ENCODE measurements around the gene BAZ2B.

Gene BAZ2B

GRCh38 chr2:159639712-159640111, 23.4 kb upstream of the BAZ2B start:
- ATAC-seq, result no peak
- TF ChIP-seq PATZ1 (CRISPR knock-in tag; IDR thresholded peaks at IDR 0.05; ENCODE audit: borderline replicate concordance) (no peak), ZNF565 (CRISPR knock-in tag; conservative IDR thresholded peaks at IDR 0.05; ENCODE audit: low read depth) (no peak), ESRRG (CRISPR knock-in tag; IDR thresholded peaks at IDR 0.05) (no peak), GLIS3 (CRISPR knock-in tag; IDR thresholded peaks at IDR 0.05) (no peak), ZC3H10 (CRISPR knock-in tag; IDR thresholded peaks at IDR 0.05) (no peak), ZNF8 (CRISPR knock-in tag; IDR thresholded peaks at IDR 0.05) (no peak), ISL1 (CRISPR knock-in tag; IDR thresholded peaks at IDR 0.05) (no peak), PPARA (CRISPR knock-in tag; IDR thresholded peaks at IDR 0.05; ENCODE audit: borderline replicate concordance) (no peak), POU6F1 (CRISPR knock-in tag; IDR thresholded peaks at IDR 0.05; ENCODE audit: borderline replicate concordance, low read depth) (no peak), ZFP30 (CRISPR knock-in tag; IDR thresholded peaks at IDR 0.05) (no peak)

- ATAC-seq, result no peak
- TF ChIP-seq TSHZ2 (CRISPR knock-in tag; IDR thresholded peaks at IDR 0.05) (no peak), SNAI2 (CRISPR knock-in tag; IDR thresholded peaks at IDR 0.05) (no peak), ESRRG (CRISPR knock-in tag; IDR thresholded peaks at IDR 0.05) (no peak), ZFP30 (CRISPR knock-in tag; IDR thresholded peaks at IDR 0.05) (no peak), ZNF565 (CRISPR knock-in tag; conservative IDR thresholded peaks at IDR 0.05; ENCODE audit: low read depth) (no peak), BACH2 (CRISPR knock-in tag; IDR thresholded peaks at IDR 0.05; ENCODE audit: borderline replicate concordance) (no peak), ISL1 (CRISPR knock-in tag; IDR thresholded peaks at IDR 0.05) (no peak), RARB (CRISPR knock-in tag; IDR thresholded peaks at IDR 0.05) (no peak), ZFP3 (CRISPR knock-in tag; IDR thresholded peaks at IDR 0.05) (no peak), PPARA (CRISPR knock-in tag; IDR thresholded peaks at IDR 0.05; ENCODE audit: borderline replicate concordance) (no peak), OSR1 (CRISPR knock-in tag; IDR thresholded peaks at IDR 0.05) (no peak), ZNF8 (CRISPR knock-in tag; IDR thresholded peaks at IDR 0.05) (no peak)
Observed at GRCh38 chr2:159639071-159639470, 22.7 kb upstream of the BAZ2B start.

GRCh38 chr2:159637988-159638501, 21.7 kb upstream of the BAZ2B start:
- ATAC-seq, result peak; percentile 78
- TF ChIP-seq PPARA (CRISPR knock-in tag; IDR thresholded peaks at IDR 0.05; ENCODE audit: borderline replicate concordance) (no peak), ARNTL (CRISPR knock-in tag; IDR thresholded peaks at IDR 0.05; ENCODE audit: borderline replicate concordance, low read depth) (no peak), ZNF565 (CRISPR knock-in tag; conservative IDR thresholded peaks at IDR 0.05; ENCODE audit: low read depth) (no peak), ISL1 (CRISPR knock-in tag; IDR thresholded peaks at IDR 0.05) (peak; percentile 67; the same call in 1 of the 2 replicates), CSRNP3 (CRISPR knock-in tag; IDR thresholded peaks at IDR 0.05) (no peak), CSDC2 (CRISPR knock-in tag; IDR thresholded peaks at IDR 0.05) (no peak), ZFP30 (CRISPR knock-in tag; IDR thresholded peaks at IDR 0.05) (no peak), ZNF8 (CRISPR knock-in tag; IDR thresholded peaks at IDR 0.05) (no peak), TSHZ2 (CRISPR knock-in tag; IDR thresholded peaks at IDR 0.05) (no peak), CREB5 (CRISPR knock-in tag; IDR thresholded peaks at IDR 0.05; ENCODE audit: low read depth) (peak; percentile 51; the same call in 1 of the 2 replicates), ZNF70 (CRISPR knock-in tag; IDR thresholded peaks at IDR 0.05) (no peak)

All from SK-N-SH treated with all-trans-retinoic acid at 6 μM for 48 hours (cell line).